DMS 273 (cell line): ENCODE results near the gene CNTNAP2.
A peak's percentile ranks its signal among the peaks of the same experiment; 100 is the strongest.
"Not testable (repeated sequence)": the region's sequence is repeated elsewhere in the genome, so short reads cannot be mapped to it uniquely, and the experiment has no call there.

Source experiments
- DNase-seq: peaks from one replicate; lab custom pipeline; 2025; ENCODE audit not compliant: unreplicated experiment; lab: John Stamatoyannopoulos, UW

CNTNAP2 gene

DNA sequence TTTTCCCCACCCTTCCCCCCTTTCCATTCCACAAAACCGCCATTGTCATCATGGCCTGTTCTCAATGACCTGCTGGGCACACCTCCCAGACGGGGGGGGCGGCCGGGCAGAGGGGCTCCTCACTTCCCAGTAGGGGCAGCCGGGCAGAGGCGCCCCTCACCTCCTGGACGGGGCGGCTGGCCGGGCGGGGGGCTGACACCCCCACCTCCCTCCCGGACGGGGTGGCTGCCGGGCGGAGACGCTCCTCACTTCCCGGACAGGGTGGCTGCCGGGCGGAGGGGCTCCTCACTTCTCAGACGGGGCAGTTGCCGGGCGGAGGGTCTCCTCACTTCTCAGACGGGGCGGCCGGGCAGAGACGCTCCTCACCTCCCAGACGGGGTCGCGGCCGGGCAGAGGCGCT, 1685.2 kb downstream of the CNTNAP2 start:
- DNase-seq, result not testable (repeated sequence)

DNA sequence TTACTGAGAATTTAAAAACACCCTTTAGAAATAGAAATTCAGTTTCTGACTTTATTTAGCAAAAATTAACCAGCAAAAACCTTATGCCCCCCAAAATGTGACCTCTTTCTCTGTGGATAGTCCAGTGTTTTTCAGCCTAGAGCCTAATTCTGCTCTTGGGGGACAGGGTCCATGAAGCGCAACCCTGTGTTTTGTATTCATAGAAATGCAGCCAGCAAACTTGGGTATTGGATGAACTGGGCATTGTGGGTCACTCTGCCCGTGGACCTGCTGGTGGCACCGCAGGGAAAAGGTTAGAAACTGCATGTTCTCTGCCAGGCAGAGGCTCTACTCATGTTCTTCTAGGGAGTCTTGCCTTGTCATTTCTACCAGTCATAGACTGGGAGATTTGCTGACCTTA, 1686.5 kb downstream of the CNTNAP2 start:
- no peak for DNase-seq

DNA sequence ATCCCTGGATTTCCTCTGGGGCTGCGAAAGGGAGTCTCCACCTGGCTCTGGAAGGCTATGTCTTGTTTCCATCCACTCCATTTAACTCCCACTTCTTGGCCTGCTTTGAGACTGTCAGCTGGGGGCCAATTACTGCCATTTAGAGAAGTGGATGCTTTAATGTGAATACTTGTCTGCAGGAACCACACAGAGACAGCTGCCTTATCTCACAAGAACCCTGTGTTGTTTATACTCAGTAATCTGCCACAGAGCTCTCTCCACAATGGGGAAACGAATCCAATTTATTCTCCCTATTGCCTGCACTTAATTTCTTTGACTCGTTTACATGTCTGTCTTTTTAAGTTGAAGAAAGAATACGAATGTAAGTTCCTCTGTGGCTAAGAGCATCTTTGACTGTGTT, 1687.0 kb downstream of the CNTNAP2 start:
- peak; percentile 89 for DNase-seq

DNA sequence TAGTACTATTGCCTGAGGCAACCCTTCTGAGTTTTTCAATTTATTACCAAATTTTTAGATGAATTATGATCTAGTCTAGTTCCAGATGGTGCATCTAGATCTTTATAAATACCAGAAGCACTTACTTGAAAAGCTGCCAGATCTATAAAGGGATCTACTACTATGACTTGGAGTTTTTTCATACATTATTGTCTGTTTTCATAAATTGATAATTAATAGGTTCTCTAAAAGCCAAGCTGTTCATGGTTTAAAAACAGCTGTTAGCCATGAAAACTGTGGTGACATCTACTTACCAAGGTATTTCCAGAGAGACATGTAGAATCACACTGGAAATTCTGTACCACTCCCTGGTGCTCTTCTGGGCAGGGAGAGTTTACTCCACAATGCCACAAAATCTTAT, 1687.4 kb downstream of the CNTNAP2 start:
- DNase-seq, result peak; percentile 53

DNA sequence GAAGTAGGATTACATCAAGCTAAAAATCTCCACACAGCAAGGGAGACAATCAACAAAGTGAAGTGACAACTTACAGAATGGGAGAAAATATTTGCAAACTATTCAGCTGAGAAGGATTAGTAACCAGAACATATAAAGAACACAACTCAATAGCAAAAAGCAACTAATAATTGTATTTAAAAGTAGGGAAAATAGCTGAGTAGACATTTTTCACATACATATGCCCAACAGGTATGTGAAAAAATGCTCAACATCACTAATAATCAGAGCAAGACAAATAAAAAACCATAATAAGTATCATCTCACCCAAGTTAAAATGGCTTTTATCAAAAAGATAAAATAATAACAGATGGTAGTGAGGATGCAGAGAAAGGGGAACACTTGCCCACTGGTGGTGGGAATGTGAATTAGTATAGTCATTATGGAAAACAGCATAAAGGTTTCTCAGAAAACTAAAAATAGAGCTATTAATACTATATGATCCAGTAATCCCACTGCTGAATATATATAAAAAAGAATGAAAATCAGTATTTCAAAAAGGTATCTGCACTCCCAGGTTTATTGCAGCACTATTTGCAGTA, 1689.5 kb downstream of the CNTNAP2 start:
- peak; percentile 8 for DNase-seq

DNA sequence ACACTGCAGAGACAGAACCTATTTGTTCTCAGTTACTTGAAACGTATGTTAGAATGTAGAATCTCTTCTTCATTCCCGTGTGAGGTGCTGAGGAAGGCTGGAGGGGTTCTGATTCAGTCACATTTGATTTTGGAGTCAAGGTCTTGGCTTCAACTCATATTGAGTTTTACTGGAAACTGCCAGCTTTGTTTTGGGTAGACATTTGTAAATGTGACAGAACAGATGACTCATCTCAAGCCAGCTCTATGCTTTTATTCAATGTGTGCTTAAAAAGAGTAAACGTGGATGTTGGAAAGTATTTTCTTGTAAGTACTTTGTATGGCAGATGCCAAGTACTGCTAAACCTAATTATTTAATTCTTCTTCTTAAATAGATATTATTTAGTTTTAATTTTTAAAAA, 1693.2 kb downstream of the CNTNAP2 start:
- DNase-seq, result no peak

DNA sequence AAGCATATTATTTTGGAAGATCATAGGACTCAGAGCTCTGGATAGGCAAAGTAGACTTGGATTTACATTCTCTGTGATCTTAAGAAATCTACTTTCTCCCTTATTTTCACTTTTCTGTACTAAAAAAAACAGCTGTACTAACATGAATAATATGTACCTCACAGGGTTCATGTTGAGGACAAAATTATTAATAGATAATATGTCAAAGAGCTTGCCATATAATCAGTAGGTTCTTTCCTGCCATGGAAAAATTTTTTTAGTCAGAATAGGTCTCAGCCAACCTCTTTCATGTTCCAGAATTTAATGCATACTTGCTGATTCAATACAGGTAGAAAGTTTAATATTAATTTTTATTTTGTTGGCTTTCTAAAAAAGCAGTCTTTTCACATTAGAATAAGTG, 1693.7 kb downstream of the CNTNAP2 start:
- no peak for DNase-seq

DNA sequence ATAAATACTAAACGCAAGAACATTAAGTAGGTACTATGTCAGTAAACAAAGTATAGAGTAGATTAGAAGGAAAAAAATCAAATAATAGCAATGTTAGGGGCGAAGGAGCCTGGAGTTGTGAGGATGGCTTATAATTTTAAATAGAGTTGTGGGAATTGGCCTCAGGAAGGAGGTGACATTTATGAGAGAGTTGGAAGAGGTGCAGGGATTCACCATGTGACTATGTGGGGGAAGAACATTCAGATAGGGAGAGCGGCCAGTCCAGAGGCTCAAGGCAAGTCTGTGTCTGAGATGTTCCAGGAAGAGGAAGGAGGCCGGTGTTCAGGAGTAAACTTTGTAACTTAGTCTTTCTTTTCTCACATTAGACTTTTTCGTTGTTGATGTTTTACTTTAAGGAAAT, 1695.3 kb downstream of the CNTNAP2 start:
- DNase-seq, result no peak

DNA sequence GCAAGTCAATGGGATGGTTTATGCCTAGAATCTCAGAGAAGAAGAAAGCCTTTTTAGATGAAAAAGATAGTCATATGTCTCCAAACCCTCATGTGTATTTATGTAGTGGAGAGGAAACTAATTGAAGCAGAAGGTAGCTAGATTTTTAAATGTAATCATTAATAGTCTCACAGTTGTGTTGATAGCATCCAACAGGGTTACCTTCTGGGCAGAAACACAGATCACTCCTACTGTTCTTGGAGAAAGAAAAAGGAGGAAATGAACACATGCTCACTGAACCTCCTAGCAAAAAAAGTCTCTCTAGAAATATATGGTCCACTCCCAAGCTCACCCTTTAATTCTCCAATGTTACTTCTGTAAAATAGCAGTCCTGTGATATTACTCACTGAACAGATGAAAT, 1696.7 kb downstream of the CNTNAP2 start:
- DNase-seq, result peak; percentile 42

DNA sequence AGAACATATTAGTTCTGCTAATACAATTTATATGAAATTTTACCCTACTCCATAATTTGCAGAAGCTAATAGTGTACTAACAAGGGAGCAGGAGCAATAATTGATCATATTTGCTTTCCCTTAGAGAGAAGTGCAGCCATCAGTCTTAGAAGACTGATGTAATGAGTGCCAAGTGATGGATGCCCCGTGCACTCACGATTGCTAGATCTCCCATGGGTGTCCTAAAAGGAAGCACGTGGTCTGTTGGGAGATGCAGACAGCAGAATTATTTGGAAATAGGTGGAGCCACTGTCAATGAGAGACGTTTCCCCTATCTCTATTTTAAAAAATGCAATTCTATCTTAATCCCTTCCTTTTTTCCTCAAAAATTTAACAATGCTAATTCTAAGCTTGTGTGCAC, 1701.7 kb downstream of the CNTNAP2 start:
- no peak for DNase-seq

DNA sequence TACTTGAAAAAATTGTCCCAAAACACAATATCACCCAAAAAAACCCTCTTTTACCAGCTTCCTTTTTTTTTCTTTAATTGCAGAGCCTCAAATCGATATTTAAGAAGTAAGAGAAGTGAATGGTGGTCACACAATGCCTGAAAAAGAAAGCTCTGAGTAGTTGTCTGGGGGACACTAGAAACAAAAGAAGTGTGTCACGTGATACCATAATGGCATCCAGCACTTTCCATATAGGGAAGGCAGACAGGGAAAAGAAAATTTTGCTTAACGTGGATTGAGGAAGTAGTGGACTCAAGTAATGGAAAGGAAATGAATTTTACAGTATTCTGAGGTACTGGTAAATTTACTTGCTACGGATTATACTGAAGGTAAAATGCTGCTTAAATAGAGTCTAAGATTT, 1708.1 kb downstream of the CNTNAP2 start:
- DNase-seq, result no peak

DNA sequence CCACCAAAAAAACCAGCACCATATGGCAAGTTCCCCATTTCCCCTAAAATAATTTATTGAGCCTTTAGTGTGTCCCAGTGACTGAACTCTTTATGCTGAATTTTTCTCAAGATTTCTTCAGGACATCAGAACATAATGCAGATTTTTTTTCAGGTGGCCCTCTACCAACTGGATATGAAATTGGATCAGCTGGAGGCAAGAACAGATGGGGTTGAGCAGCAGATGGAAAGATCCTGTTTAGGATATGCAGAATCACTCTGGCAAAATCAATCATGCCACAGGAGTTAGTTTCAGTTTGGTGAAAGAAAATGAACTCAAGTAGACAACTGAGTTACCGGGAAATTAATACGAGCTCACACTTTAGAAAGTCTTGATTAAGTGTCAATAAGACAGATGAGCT, 1712.4 kb downstream of the CNTNAP2 start:
- DNase-seq, result peak; percentile 90

DNA sequence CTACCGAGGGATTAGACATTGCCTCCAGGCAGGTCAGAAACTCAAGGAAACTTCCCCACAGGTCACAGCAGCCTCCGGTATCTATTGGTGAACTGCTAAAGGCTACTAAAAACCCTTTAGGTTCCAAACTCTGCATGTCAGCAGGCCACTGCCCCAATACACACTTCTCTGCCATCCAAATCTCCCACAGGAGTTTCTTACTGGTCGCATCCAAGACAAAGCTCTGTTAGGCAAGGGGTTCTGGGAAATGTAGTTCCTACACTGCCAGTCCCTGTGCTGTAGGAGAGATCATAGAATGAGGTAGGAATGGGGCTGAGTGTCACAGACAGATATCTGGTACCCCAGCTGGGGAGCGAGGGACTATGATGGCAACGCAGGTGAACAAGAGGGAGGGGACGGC, 1717.0 kb downstream of the CNTNAP2 start:
- peak; percentile 30 for DNase-seq

DNA sequence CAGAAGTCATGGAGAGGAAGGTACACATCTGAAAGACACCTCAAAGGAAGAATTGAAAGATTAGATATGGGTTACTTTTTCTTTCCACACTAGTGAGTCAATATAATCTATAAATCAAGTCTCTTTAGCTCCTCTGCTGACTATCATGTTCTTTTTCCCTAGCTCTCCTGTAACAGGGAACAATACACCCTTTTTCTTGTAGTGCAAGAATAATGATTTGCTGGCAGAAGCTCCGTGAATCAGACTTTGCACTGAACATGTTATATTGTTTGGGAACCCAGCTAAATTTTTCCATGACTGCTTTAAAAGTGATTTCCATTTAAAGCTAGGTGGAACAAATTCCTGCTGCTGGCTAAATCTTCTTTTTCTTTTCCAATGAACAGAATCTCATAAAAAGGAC, 1717.4 kb downstream of the CNTNAP2 start:
- DNase-seq, result no peak

DNA sequence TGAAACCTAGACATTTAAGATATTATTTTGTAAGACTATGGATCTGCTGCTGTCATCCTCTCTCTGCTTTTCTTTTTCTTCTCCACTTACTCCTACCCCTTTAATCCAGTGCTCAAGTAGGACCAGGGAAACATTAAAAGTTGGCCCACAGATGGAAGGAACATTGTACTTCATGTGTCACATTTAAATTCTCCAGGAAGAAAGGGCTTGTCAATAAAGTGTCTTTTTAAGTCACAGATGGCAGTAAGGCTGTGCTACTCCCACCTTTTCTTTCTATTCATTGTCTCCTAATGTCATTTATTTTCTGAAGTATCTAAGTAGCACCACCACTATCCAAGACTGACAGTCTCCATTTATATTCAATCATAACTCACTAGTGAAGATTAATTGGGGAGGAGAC, 1736.2 kb downstream of the CNTNAP2 start:
- DNase-seq, result no peak

DNA sequence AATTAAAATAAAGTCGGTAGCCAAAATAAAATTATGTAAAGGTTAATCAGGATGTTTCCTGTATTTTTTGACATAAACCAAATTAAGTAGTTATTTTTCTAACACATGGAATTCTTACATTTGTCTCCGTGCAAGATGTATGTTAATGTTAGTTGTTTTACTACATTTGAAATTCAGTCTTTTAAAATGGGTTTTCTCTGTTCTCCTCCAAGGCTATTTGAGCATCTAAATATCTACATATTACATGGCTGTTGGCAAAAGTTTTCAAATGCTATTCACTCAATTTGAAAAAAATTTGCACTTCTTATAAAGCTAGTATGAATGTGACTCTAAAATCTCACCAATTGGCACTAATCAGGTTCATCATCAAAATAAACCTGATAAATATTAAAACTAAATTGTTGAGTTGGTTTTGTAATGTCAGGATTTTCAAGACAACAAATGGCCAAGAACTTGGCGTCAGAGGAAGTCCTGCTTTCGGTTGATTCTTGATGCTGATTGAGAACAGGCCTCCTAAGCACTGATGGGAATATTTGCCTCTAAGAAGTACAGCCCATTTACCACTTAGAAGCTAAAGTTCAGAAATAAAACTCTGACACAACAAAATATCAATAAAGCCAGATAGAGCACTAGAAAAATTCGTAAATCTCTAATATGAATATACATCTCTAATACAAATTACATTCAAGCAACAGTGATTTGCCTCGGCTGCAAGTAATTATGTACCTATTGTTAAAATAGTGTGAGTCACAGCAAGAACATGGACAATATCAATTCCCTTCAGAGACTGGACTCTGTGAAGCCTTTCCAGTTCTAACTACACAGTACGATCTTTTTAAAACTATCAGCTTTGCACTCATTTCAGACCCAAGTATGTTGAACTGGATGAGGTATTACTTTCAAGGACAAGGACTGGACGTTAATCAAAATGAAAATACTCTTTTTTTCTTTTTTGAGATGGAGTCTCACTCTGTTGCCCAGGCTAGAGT, 1740.8 kb downstream of the CNTNAP2 start:
- DNase-seq, result no peak

DNA sequence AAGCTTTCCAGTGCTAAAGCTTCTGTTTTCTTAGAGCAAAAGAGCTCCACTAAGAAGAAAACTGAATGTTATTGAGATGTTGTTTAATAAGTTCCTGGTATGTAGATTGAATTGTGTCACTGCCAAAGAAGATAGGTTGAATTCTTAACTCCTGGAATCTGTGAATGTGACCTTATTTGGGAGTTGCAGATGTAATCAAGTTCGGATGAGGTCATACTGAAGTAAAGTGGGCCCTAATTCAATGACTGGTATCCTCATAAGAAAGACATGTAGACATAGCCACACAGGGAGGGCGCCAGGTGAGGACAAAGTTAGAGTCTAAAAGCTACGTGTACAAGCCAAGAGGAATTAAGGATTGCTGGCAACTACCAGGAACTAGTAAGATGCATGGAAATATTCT, 1741.8 kb downstream of the CNTNAP2 start:
- DNase-seq, result peak; percentile 20

DNA sequence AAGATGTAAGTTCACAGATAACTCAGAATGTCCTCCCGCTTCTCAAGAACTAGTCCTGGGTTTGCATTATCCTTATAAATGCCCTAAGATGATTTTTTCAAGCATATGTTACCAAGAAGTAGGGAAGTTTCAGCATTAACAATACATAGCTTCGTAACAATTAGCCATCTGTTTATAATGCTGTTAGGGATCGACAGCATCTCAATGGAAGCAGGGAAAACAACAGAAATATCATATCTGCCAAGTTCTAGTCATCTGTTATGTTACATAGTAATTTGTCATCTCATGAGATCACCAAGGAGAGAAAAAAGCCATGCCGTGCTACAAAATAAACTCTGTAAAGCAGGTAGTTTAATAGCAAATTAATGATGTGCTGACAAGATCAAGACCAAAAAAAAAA, 1742.4 kb downstream of the CNTNAP2 start:
- peak; percentile 20 for DNase-seq

DNA sequence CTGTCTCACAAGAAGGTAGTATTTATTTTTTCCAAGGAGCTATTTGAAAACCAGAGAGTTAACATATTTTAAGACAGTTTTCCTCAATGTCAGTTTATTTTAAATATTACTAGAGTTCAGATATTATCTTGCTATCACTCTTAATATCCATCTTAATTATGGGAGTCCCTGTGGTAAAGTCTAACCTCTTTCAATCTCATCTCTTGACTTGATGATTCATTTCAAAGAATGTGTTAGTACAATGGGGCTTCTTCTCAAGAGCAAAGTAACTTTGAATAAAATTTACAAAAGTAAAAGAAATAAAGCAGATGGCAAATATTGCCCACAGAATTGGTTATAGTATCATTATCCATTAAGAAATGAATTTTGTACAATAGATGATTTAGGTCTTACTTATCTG, 1742.9 kb downstream of the CNTNAP2 start:
- DNase-seq, result no peak

DNA sequence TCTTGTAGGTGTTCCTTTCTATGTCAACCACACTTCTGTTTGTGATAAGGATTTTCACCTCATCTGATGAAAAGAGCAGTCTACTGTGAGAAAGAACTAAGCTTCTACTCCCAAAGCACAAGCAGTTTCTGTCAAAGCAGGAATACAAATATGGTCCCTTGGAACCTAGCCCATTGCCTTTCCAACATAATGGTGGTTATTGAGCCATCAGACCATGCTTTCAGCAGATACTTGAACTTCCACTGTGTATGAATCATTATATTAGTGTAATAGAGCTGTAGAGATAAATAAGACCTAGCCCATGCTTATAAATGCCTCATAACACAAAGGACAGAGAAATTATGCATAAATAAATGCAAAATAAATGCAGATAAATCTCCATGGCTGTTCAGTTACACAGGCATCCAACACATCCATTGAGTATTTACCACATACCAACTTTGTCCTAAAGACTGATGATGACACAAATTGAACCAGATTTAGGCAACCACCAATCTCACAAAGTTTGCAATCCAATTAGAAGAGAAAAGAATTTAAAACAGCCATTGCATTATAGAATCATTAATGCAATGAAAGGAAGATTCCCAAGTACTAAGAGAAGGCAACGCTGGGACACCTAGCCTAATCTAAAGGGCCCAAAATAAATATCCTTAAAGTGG, 1744.6 kb downstream of the CNTNAP2 start:
- no peak for DNase-seq

DNA sequence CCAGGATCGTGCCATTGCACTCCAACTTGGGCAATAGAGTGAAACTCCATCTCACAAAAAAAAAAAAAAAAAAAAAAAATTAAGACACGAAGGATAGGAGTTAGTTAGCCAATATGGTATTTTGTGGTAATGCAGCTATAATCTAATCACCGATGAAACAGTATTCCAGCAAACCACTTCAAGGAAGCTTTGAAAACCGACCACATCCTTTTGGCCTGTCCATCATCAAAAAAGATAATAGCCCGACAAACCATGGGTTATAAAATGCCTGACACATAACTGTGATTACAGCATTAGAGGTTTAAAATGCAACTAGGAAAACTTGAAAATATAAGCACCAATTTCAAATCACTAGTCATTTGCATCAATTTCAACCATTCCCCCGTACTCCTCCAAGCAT, 1745.3 kb downstream of the CNTNAP2 start:
- DNase-seq, result no peak

DNA sequence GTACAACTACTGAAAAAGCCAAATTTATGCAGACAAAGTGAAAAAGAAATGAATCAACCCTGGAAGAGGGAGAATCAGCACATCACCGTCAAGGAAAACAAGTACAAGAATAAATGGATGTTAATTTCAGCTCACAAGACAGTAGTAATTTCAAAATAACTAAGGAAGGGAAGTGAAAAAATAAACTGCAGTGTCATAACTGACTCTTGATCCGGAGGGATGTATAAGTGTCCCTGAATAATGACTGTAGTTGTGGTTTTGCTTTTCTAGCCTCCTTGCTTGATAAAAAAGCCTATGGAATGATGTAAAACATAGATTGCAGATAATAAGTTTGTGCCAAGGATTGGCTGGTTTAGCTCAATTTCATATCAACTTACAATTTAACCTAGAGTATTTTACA, 1752.9 kb downstream of the CNTNAP2 start:
- DNase-seq, result no peak
